MCF 10A (cell line): ENCODE data around the gene DCLRE1A. TPM values are rescaled to one million over a fixed set of nuclear protein-coding genes. Genes with fewer than 3 reads are reported as not detected.
"Not testable (repeated sequence)": the region's sequence is repeated elsewhere in the genome, so short reads cannot be mapped to it uniquely, and the experiment has no call there.

Experiments used
- BruUV-seq: library from RNA; stranded (reverse); fragments of 400-500 nt; replicated peaks from 2 replicates; lab custom pipeline; 2021; lab: Mats Ljungman, UMichigan
- CTCF ChIA-PET: fragments of 300-600 bp; sonication (Branson Sonifier 250); formaldehyde crosslinking; extraction: SDS; loops from one replicate; lab custom pipeline; 2021; ENCODE audit warnings: antibody characterized with exemption, inconsistent platforms; lab: Yijun Ruan, JAX
- POLR2A ChIA-PET: fragments of 300-600, 350-650 bp; sonication (Branson Sonifier 250); formaldehyde crosslinking; extraction: SDS; loops from one replicate; lab custom pipeline; 2020; ENCODE audit warnings: antibody characterized with exemption, inconsistent platforms; lab: Yijun Ruan, JAX
- DNase-seq: peaks from one replicate; pipeline ENCODE4 v3.0.0-alpha.2; 2018; ENCODE audit not compliant: unreplicated experiment
- H3K27ac Mint-ChIP-seq: one replicate; pipeline ENCODE4 v1.8.0; 2022; ENCODE audit warnings: mild to moderate bottlenecking, low read depth, mixed read lengths; ENCODE audit not compliant: unreplicated experiment
- H3K27me3 Mint-ChIP-seq: one replicate; pipeline ENCODE4 v1.8.0; 2022; ENCODE audit warnings: mixed read lengths; ENCODE audit not compliant: insufficient read depth, unreplicated experiment
- H3K36me3 Mint-ChIP-seq: one replicate; pipeline ENCODE4 v1.8.0; 2022; ENCODE audit warnings: mild to moderate bottlenecking, moderate library complexity, mixed read lengths; ENCODE audit not compliant: insufficient read depth, unreplicated experiment
- H3K4me1 Mint-ChIP-seq: one replicate; pipeline ENCODE4 v1.8.0; 2022; ENCODE audit warnings: mixed read lengths; ENCODE audit not compliant: insufficient read depth, unreplicated experiment
- H3K4me3 Mint-ChIP-seq: one replicate; pipeline ENCODE4 v1.8.0; 2022; ENCODE audit warnings: mild to moderate bottlenecking, moderate library complexity, mixed read lengths; ENCODE audit not compliant: unreplicated experiment
- H3K9me3 Mint-ChIP-seq: one replicate; pipeline ENCODE4 v1.8.0; 2022; ENCODE audit warnings: mixed read lengths; ENCODE audit not compliant: unreplicated experiment
- CTCF ChIP-seq: fragments of 200-600 bp; IDR thresholded peaks from one replicate; pipeline ENCODE4 v1.8.0; 2022; ENCODE audit warnings: antibody characterized with exemption, mild to moderate bottlenecking; ENCODE audit not compliant: unreplicated experiment
- intact Hi-C: fragments of 100-400 bp; cut with micrococcal nuclease; formaldehyde crosslinking; loops from 2 replicates; pipeline ENCODE4 v1.14.1; 2022
- total RNA-seq: library from RNA; stranded (reverse); gene quantifications from 2 replicates; pipeline ENCODE4 v1.2.3, GENCODE V29; 2022

The DCLRE1A gene
- total RNA-seq, 1 experiment from 2014 or later: 9.0 TPM

DNA sequence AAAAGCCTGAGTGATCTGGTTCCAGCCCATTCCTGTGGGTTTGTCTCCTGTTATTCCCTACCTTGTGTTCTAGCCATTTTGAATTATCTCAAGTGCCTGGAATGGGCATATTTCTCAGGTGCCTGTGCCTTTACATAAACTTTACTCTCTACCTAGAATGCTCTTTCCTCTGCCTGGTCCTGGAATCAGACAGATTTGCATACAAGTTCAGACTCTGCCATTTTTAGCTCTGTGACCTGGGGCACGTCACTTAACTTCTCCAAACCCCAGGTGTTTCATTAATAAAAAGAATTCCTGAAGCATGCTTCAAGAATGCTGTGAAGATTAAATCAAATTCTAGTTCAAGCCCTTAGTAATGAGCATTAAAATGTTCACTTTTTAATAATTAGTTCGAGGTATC lies 7.8 kb downstream of the DCLRE1A start:
- CTCF ChIA-PET: interaction anchor here (0.6 to 1.0 kb wide), 2 partner anchors 257 to 1016 kb away, joined by 3 to 5 read pairs; no protein-coding TSS in a partner anchor
- intact Hi-C loops: no loop called here

GRCh38 chr10:113843972-113844485 lies 9.9 kb downstream of the DCLRE1A start:
- no TSS peak for BruUV-seq
- Mint-ChIP-seq H3K27ac (no peak overlapping the region), H3K9me3 (no peaks in the 10 kb centered on the region), H3K4me1 (peaks cover 3% of the 10 kb centered on the region), H3K36me3 (peaks cover 39% of the 10 kb centered on the region), H3K27me3 (no peaks in the 10 kb centered on the region), H3K4me3 (no peak overlapping the region)
- POLR2A ChIA-PET: interaction anchor here (0.8 to 4.5 kb wide), 2 partner anchors 9 to 803 kb away, joined by 3 to 16 read pairs; partner anchors contain the start of gene DCLRE1A
- no peak for DNase-seq
- intact Hi-C loops: no loop called here
- TF ChIP-seq CTCF: no peak
- CTCF ChIA-PET: no interaction called here

More for the DNA sequence above, 7.8 kb downstream of the DCLRE1A start:
- POLR2A ChIA-PET: no interaction called here
- no peak overlapping the region for H3K27ac Mint-ChIP-seq
- no peaks in the 10 kb centered on the region for H3K9me3 Mint-ChIP-seq
- peaks cover 31% of the 10 kb centered on the region for H3K36me3 Mint-ChIP-seq
- BruUV-seq: no TSS peak
- peaks cover 8% of the 10 kb centered on the region for H3K4me1 Mint-ChIP-seq
- H3K4me3 Mint-ChIP-seq: no peak overlapping the region
- TF ChIP-seq CTCF: no peak
- H3K27me3 Mint-ChIP-seq: no peaks in the 10 kb centered on the region
- DNase-seq: no peak

- Mint-ChIP-seq H3K4me1 (no peaks in the 10 kb centered on the region), H3K27ac (no peak overlapping the region), H3K4me3 (no peak overlapping the region), H3K27me3 (no peaks in the 10 kb centered on the region), H3K9me3 (no peaks in the 10 kb centered on the region), H3K36me3 (peaks cover 27% of the 10 kb centered on the region)
- no TSS peak for BruUV-seq
- TF ChIP-seq CTCF: no peak
- CTCF ChIA-PET: interaction anchor here (0.6 kb wide), 1 partner anchor 46 kb away, joined by 3 read pairs; no protein-coding TSS in a partner anchor
- intact Hi-C loops: no loop called here
- POLR2A ChIA-PET: interaction anchor here (0.7 to 4.5 kb wide), 2 partner anchors 11 to 54 kb away, joined by 3 to 16 read pairs; partner anchors contain the start of gene DCLRE1A
- no peak for DNase-seq
Observed at GRCh38 chr10:113842171-113842570, 11.7 kb downstream of the DCLRE1A start.

DNA sequence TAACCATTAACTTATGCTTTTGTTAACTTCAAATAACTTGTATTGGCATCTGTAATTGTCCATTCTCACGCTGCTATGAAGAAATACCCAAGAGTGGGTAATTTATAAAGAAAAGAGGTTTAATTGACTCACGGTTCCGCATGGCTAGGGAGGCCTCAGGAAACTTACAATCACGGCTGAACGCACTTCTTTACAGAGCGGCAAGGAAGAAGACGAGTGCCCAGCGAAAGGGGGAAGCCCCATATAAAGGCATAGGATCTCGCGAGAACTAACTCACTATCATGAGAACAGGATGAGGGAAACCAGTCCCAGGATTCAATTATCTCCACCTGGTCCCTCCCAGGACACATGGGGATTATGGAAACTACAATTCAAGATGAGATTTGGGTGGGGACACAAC lies 25.3 kb downstream of the DCLRE1A start:
- BruUV-seq, H3K36me3 Mint-ChIP-seq, H3K9me3 Mint-ChIP-seq, H3K4me3 Mint-ChIP-seq, H3K27ac Mint-ChIP-seq, H3K27me3 Mint-ChIP-seq, DNase-seq, H3K4me1 Mint-ChIP-seq, intact Hi-C loops, CTCF ChIA-PET: not testable (repeated sequence)
- POLR2A ChIA-PET: interaction anchor here (0.6 to 1.5 kb wide), 2 partner anchors 22 to 274 kb away, joined by 3 to 4 read pairs; no protein-coding TSS in a partner anchor
